ENCODE data around the gene OR10AG1.

The OR10AG1 gene, protein sequence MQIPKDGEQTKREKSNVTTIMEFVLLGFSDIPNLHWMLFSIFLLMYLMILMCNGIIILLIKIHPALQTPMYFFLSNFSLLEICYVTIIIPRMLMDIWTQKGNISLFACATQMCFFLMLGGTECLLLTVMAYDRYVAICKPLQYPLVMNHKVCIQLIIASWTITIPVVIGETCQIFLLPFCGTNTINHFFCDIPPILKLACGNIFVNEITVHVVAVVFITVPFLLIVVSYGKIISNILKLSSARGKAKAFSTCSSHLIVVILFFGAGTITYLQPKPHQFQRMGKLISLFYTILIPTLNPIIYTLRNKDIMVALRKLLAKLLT

DNA sequence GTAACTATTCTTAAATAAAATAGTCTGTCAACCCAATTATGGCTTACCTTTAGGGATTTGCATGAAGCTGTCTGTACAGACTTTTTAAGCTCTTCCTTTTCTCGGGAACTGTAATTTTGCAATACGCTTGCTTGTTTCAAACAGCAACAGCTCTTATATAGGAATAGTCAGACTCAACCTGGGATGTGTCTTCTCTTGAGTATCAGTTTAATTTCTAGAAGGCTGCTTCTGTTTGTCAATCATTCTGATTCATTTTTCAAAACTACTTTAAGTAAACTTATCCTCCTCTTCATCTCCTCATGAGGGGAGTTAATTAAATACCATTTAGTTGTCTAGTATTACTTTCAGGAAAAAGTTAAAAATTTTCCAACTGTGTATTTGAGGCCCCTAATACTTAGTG is at the start of gene OR10AG1:
Gene OR10AG1 (minus strand): TSS at position 101 of the 400 bp plus-strand sequence. CDS start 38 bp downstream, at position 63.
- DNase-seq, result no peak

DNA sequence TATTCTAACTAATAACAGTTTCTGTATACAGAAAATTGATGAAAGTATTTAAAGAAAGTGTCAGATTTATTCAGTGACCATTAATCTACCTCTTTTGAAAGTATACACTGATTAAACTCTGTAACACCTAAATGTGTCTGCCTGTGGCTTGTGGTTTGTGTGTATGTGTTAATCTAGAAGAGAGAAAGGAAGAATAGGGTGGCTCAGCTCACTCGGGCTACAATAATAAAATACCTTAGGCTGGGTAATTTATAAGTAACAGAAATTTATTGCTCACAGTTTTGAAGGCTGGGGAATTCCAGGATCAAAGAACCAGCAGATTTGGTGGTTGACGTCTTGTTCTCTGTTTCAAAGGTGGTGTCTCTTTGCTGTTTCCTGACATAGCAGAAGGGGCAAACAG is 44.1 kb upstream of the OR10AG1 start:
- DNase-seq, result no peak

- DNase-seq, result no peak
Measured at GRCh38 chr11:56010716-56011115, 41.0 kb upstream of the OR10AG1 start.

GRCh38 chr11:55994525-55994924 is 24.8 kb upstream of the OR10AG1 start, which contains the start of gene OR5F1:
Gene OR5F1, minus strand, starts transcription at chr11:55994625. Its CDS starts 0 bp downstream, at chr11:55994625.
- DNase-seq, result no peak

GRCh38 chr11:55970935-55971334 is 1.2 kb upstream of the OR10AG1 start:
- DNase-seq, result no peak

DNA sequence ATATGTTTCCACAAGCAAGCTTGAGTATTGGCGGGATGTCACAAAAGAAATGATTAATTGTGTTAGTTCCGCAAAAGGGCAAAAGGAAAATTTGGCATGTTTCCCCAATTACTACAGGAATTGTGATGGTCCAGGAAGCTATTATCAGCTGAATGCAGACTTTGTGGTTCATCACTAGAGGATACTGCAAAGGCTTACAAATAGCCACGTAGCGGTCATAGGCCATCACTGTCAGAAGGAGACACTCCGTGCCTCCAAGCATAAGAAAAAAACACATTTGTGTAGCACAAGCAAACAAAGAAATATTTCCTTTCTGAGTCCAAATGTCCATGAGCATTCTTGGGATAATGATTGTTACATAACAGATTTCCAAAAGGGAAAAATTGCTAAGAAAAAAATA is 1.8 kb downstream of the OR10AG1 start:
- DNase-seq, result no peak

DNA sequence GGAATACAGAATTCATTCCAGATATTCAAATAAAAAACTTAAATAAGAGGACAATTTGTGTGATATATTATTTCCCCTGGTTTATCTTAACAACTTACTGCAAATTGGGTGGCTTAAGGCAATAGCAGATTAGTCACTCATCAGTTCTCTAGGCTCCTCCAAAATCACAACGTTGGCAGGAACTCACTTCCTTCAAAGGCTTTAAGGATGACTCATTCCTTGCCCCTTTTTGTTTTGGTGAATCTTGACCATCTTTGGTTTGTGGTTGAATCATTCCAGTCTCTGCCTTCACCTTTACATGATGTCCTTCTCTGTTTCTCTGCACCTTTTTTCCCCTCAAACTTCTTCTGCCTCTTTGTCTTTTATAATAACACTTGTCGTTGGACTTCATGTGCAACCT is 3.4 kb downstream of the OR10AG1 start:
- DNase-seq, result no peak

- DNase-seq, result no peak
Measured at GRCh38 chr11:55956521-55956920, 13.2 kb downstream of the OR10AG1 start.

DNA sequence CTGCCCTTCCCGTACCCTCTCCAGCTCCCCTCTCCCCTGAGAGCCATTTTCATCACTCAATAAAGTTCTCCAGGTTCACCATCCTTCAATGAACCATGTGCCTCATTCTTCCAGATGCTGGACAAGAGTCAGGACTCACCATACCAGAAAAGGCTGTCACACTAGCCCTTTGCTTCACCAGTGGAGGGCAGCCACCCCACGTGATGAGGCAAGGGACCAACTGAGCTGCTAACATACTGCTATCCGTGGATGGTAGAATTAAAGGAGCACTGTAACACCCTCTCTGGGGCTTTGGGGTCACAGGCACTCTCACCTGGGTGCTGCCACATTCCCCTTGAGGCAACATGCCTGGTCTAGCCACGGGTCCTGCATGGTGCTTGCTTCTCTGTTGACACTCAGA is 20.4 kb downstream of the OR10AG1 start:
- DNase-seq, result no peak

- peak; percentile 49 for DNase-seq
Measured at GRCh38 chr11:55942785-55943392, 26.9 kb downstream of the OR10AG1 start.

GRCh38 chr11:55936300-55936699 is 33.4 kb downstream of the OR10AG1 start, which contains the start of gene OR5I1:
Gene OR5I1, minus strand, starts transcription at chr11:55936400. Its CDS starts 0 bp downstream, at chr11:55936400.
- no peak for DNase-seq

DNA sequence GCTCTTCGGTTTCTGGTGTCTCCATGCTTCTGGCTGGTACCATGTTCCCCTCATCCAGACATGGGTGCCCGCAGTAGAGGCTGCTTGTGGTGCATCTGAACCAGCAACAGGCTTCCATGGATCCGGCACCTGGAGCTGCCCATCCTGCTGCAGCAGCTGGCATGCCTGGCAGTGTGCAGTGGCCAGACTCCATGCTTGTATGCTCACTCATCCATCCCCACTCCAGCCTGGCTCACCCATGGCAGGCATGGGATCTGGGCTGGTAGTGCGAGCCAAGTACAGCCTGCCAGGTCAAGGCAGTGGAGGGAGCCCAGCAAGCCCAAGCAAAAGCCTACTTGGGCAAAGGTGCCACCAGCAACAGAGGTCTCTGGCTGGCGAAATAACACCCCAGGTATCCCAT is 49.2 kb downstream of the OR10AG1 start:
- no peak for DNase-seq

Data from NCI-H2171 treated with DMSO at 0.1 percent for 48 hours (cell line).